ENCODE data around the gene FCN1. TPM values are rescaled to one million over a fixed set of nuclear protein-coding genes. Genes with fewer than 3 reads are reported as not detected.
A peak's percentile ranks its signal among the peaks of the same experiment; 100 is the strongest.

FCN1 gene
- total RNA-seq, 1 donor from 2014 or later = not detected

- Mint-ChIP-seq H3K27me3 (ENCODE audit: low read depth) (peaks cover 8% of the 10 kb centered on the region), H3K36me3 (no peaks in the 10 kb centered on the region), H3K4me1 (peaks cover 20% of the 10 kb centered on the region), H3K4me3 (no peak overlapping the region), H3K27ac (no peak overlapping the region), H3K9me3 (no peaks in the 10 kb centered on the region)
- DNase-seq (ENCODE audit: low spot score in 2 of 2, unreplicated experiment in 2 of 2) = no peak
- no peak for TF ChIP-seq CTCF (IDR thresholded peaks at IDR 0.05; ENCODE audit: unreplicated experiment)
These were observed 20.0 kb upstream of the FCN1 start for GRCh38 chr9:134937566-134938345.

GRCh38 chr9:134937164-134937555 is 19.4 kb upstream of the FCN1 start:
- Mint-ChIP-seq H3K27me3 (ENCODE audit: low read depth) (peaks cover 6% of the 10 kb centered on the region), H3K4me3 (no peak overlapping the region)
- no peak for TF ChIP-seq CTCF (IDR thresholded peaks at IDR 0.05; ENCODE audit: unreplicated experiment)

GRCh38 chr9:134936346-134937163 is 18.8 kb upstream of the FCN1 start:
- no peak for TF ChIP-seq CTCF (IDR thresholded peaks at IDR 0.05; ENCODE audit: unreplicated experiment)
- peaks cover 14% of the 10 kb centered on the region for H3K4me1 Mint-ChIP-seq
- no peak for DNase-seq (ENCODE audit: low spot score in 2 of 2, unreplicated experiment in 2 of 2)
- no peak overlapping the region for H3K4me3 Mint-ChIP-seq
- H3K9me3 Mint-ChIP-seq = no peaks in the 10 kb centered on the region
- H3K36me3 Mint-ChIP-seq = no peaks in the 10 kb centered on the region
- H3K27me3 Mint-ChIP-seq (ENCODE audit: low read depth) = peaks cover 9% of the 10 kb centered on the region
- no peak overlapping the region for H3K27ac Mint-ChIP-seq

More at GRCh38 chr9:134937164-134937555, 19.4 kb upstream of the FCN1 start:
- no peak for DNase-seq (ENCODE audit: low spot score in 2 of 2, unreplicated experiment in 2 of 2)
- no peaks in the 10 kb centered on the region for H3K36me3 Mint-ChIP-seq
- no peak overlapping the region for H3K27ac Mint-ChIP-seq
- peaks cover 15% of the 10 kb centered on the region for H3K4me1 Mint-ChIP-seq
- no peaks in the 10 kb centered on the region for H3K9me3 Mint-ChIP-seq

GRCh38 chr9:134935701-134936345 is 18.1 kb upstream of the FCN1 start:
- no peak overlapping the region for H3K27ac Mint-ChIP-seq
- peaks cover 11% of the 10 kb centered on the region for H3K4me1 Mint-ChIP-seq
- H3K9me3 Mint-ChIP-seq = no peaks in the 10 kb centered on the region
- DNase-seq (ENCODE audit: low spot score in 2 of 2, unreplicated experiment in 2 of 2) = no peak
- H3K27me3 Mint-ChIP-seq (ENCODE audit: low read depth) = peaks cover 14% of the 10 kb centered on the region
- H3K36me3 Mint-ChIP-seq = no peaks in the 10 kb centered on the region
- TF ChIP-seq CTCF (IDR thresholded peaks at IDR 0.05; ENCODE audit: unreplicated experiment) = no peak
- no peak overlapping the region for H3K4me3 Mint-ChIP-seq

- no peak for TF ChIP-seq CTCF (IDR thresholded peaks at IDR 0.05; ENCODE audit: unreplicated experiment)
- no peak for DNase-seq (ENCODE audit: low spot score in 2 of 2, unreplicated experiment in 2 of 2)
- no peaks in the 10 kb centered on the region for H3K9me3 Mint-ChIP-seq
- H3K27ac Mint-ChIP-seq = peak overlapping the region; percentile 12
- H3K36me3 Mint-ChIP-seq = no peaks in the 10 kb centered on the region
- peaks cover 17% of the 10 kb centered on the region for H3K27me3 Mint-ChIP-seq (ENCODE audit: low read depth)
- no peak overlapping the region for H3K4me3 Mint-ChIP-seq
- H3K4me1 Mint-ChIP-seq = peaks cover 11% of the 10 kb centered on the region
These were observed 17.4 kb upstream of the FCN1 start for GRCh38 chr9:134935056-134935640.
